Hematopoietic multipotent progenitor cell treated with erythropoietin and hydrocortisone succinate and interleukin-3 and kit ligand, for 15 days (in vitro differentiated cells): ENCODE data around the gene TIGIT.

Source experiments
- DNase-seq: peaks from one replicate; pipeline ENCODE4 v3.0.0-alpha.2; 2015; ENCODE audit warnings: low spot score

The TIGIT gene

DNA sequence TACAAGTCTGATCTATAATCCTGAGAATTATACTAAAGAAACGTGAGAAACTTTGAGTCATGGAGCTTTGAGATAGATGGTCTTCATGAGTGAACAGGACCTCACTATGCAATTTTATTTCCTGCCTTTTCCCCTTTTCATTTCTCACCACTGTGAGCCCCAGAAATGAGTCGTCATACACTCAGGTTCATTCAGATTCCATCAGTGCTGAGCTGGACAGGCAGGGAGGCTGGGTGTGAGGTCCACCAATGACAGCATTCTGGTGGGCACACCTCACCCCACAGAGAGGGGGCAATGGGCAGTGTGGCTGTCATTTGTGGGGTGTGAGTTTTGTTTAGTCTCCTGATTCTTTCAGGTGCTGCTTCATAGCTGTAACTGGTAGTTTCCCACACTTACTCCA is 16.9 kb downstream of the TIGIT start:
- no peak for DNase-seq

DNA sequence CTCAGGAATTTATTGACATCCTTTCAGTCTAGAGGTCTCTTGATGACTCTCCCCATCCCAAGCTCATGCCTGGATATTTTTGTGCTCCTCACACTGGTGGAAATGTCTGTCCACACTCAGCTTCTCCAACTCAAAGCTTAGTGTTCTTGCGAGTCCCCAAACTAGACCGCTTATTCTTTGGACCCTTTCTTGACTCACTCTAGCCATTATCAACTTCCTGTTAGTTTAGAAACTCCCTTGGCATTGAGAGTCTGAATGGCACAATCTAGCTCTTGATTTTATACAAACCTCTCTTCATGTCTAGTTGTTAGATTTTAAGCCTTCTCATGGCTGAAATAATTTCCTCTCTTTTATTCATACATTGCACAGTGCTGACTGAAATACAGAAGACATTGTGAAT is 19.6 kb downstream of the TIGIT start:
- no peak for DNase-seq

DNA sequence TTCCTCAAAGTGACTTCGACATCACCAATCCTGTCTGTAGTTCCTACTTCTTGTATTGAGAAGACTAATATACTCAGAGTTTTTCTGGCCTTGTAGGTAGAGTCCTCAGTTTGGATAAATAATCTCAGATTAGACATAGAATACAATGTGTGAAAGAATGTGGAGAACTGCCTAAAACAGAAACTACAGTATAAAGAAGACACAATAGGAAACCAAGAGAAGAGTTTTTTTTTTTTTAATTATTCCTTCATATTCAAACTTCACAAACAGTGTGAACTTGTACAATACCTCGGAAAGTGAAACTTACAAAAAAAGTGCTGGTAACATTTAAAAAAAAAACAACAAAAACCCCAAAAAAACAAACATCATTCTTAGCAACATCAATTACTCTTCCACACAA is 20.5 kb downstream of the TIGIT start:
- DNase-seq: no peak

DNA sequence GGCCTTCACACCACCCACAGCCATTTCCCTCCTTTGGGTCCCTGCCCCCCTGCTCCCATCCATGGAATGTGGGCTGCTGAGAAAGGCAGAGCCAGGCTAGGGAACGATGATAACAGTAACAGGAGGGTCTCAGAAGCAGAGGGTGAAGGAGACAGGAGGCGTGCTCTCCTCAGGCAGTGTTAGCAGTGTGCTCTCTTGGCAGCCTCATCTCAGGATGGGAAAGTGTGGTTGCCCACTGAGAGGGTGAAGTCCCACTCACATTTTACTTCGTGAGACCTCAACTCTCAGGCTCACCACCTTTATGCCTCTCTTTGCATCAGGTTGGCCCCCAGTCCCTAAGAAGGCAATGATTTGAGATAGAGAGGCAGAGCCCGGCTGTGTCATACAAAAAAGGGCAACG is 24.5 kb downstream of the TIGIT start:
- no peak for DNase-seq

DNA sequence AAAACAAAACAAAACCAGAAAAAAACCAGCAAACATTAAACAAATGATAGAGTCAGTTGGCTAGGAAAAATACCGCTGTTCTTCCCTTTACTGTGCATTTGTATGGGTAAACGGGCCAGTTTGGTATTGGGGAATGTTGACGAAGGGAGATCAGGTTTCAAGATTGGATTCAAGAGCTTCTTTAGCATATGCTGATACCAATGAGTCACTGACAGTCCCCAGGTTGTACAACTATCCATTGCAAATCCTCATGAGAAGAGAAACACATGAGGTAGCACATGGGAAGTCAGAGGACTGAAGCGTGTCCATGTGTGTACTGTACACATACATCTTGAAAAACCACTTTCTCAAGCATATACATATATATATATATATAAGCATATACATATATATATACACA is 25.6 kb downstream of the TIGIT start:
- DNase-seq: no peak

DNA sequence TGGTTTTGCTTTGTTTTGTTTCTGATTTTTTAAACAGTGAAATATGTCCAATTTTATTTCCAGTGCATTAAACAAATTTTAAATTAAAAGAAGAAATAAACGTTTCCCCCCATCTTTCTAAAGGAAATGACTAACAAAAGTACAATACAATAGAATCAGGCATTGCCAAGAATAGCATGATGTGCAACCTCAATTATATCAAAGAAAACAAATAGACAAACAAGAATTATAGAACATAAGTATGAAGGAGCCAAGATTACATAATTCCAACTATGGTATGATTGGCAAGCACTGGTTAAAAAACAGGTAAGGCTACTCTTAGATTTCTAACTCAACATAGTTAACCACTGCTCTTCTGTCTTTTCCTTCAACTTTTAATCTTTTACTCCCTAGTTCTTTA is 26.4 kb downstream of the TIGIT start:
- no peak for DNase-seq

DNA sequence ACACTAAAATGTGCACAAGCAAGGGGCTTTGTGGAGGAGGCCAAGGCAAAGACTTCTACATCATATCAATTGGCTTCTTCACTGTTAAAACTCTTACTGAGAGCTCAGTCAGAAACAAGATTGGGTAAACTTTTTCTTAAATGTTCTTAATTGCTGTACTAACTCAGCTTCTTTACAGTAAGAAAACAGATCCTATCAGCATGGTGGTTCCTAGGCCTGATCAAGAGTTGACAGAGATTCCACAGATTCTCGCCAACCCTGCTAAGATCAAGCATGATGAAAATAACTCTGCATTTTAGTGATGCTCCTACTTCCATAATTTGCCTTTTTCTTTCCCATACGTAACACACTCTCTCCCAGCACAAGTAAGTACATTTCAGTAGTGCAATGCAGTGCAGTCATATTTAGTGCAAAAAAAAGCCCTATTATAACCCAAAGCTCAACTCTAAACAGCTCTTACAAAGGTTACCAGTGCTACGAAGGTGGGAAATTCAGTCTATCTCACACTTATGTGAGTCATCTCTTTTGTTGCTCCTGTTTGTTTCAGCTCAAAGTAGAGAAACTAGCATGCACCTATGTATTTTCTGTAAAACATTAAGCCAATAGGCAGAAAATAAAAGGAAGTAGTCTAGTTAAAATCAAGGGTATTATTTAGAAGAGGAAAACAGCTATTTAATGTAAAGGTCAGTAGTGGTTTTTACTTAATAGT is 29.9 kb downstream of the TIGIT start:
- DNase-seq: no peak

DNA sequence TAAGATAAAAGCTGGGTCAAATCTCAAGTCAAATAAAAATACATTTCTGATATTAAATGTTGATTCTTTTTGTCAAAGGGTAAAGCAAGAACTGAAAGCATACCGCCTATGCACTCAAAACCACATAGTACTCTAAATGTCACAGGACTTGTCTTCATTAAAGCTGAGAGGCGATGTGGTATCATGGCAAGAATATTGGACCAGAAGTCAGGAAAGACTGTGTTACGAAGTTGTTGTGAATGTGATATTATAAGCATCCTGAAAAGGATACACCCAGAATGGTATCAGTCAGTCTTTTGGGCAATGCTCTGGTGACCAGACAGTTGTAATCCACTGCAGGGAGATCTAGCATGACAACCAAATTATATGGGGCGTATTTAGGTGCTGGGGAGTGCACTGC is 33.8 kb downstream of the TIGIT start:
- DNase-seq: no peak

DNA sequence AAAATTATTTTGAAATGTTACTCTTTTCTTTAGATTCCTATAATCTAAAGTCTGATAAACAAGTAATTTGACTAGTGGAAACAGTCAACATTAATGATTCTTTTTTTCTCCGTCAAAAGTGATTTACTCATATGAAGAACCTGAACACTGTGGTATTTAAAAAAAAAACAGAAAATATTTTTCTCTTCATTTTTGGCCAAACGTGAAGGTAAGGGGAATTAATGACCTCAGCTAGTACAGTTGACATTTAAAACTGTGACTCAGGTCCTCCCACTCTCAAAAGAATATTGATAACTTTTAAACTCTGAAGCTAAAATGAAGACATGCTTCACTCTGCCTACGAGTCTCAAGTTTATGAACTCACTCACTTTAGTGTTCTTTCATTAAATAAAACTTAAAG is 34.5 kb downstream of the TIGIT start:
- no peak for DNase-seq

DNA sequence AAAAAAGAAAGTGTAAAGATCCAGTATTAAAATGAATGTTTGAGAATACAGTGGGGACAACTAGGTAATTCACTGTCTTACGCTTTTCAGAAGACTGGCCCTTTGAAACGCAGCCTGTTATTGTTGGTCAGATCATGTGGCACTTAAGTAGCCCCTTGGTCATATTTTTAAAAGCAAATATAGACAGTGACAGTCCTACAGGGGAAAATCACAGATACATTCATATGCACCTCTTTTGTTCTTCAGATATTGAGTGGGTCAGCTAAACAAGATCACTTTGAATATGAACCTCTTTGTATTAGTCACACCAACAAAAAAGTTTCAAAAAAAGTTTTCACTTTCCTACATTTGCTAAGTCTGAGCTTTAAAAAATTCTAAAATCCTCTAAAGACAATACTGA is 36.0 kb downstream of the TIGIT start:
- no peak for DNase-seq

DNA sequence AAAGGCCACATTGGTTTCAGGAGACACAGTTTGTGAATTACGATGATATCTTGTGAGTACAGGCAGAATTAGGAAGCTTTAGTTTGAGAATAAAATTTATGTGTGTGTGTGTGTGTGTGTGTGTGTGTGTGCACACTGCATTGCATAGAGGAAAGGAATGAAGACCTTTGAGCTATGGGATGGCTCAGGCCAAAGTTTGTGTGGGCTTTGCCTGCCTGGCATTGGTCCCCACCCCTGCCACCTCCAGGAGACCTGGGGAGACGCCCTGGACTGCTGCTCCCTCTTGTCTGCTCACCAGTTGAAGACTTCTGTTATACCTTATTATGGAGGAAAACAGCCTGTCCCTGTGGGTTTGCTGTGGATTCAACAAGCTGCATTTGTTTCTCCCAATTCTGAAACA is 37.2 kb downstream of the TIGIT start:
- DNase-seq: no peak

DNA sequence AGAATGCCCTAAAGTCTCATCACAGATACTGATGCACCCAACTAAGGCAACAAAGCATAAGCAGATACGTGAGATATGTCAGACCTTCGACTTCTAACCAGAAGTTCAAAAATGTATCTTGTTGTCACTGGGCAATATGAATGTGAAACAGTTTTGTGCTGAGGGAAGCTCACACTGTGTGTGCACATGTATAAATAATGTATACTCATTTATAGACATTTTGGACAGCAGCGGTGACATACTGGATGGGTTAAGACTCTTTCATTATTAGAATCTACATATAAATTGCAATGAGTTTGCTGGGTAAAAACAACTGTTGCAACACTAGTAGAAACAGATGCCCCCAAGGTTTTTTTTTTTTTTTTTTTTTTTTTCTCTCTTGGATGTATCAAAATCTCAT is 37.9 kb downstream of the TIGIT start:
- DNase-seq: no peak

DNA sequence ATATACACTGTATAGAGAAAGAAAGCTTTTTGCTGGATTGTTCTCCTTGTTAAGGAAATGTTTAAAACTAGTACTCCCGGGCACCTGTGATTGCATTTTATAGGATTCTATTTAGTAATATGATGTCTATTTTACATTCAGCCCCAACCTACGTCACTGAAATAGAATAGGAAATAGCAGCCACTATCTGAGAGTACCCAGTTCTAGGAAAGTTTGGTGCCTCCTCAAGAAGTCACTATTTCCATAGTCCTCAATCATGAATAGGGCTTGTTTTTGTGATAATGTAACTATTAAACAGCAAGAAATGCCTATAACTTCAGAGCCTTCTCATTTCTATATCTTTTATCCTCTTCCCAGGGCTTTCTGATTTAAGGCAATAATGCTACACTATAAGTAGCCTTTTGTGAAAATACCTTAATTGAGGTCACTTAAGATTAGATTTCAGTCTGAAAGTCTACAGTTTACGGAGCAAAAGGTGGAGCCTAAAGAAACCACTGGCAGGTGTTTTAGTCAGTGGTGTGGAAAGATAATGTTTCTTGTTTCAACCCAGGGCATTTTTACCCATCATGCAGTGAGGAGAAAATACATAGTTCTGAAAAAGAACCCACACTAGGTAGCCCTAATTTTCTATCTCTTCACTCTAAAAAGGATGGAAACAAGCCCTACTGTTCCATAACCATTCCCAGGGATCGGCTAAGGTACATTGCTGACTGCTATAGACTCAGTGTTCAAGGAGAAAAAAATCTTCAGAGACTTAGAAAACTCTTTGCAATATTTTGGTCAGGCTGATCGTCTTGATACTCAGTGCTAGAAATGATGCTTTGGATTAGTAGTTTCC is 38.7 kb downstream of the TIGIT start:
- no peak for DNase-seq

DNA sequence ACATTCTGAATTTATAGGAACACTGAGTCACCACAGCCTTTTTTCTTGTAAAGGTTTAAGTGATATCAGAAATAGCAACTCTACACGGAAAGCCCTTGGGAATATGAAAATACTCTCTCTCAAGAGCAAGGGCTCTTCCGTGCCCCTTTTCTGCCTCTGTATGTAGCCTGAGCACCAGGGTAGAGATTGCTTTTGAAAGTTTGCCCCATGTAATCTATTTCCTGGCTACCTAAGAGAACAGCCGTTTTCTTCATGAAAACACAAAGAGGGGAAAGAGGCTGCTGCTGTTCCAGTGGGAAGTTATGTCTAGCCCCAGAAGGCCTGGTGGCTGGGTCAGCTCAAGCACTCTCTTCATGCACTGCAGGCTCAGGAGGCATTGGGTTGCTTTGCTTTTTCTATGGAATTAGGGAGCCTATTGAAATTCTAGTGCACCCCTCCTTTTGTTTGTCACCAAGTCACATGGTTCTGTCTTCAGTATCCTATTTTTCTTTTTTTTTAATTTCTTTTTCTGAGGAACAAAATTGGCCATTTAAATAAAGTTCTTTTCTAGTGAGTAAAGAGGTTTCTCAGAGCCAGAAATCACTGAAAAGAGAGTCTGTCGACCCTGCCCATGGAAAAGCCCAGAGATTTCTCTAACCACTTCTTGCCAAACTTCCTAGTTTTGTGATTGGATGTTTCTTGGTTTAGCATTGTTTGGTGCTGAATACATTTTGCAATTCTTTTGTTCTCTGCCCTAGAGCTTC is 39.5 kb downstream of the TIGIT start:
- DNase-seq: no peak

DNA sequence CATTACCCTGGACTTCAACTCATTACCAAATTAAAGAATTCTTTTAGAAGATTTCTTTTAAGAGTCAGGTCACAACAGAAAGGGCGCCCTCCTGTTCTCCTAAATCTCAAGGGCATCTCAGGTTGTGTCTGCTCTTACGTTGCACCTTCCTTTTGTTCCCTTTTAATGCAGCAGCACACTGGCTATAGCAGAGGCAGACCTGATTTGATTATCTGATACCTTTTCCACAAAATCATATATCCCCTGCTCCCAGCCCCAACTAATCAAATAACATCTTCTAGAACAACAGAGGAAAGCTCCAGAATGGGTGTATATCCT is 40.1 kb downstream of the TIGIT start:
- DNase-seq: no peak

DNA sequence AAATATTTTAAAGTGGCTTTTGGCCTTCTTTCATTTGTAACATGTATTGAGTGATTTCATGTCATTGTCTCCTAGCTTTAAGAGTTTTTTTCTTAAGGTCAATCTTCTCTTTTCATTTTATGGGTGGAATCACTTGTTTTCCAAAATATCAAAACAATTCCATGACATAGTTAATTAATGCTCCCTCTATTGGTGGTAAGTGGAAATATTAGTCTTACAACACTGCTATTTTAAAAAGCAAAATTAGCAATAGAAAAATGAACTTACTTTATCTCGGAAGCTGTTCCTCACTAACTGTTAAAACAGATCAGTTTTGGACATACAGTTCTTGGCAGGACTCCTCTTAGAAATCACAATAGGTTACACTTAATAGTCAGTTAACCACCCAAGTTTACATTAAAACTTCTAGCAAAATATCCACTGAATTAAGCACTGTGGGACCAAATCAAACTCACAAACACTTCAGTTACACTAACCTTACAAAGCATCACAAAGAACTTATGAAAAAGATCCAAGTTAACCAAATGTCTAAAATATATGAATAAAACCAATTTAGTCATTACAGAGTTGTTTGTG is 42.4 kb downstream of the TIGIT start:
- DNase-seq: no peak

DNA sequence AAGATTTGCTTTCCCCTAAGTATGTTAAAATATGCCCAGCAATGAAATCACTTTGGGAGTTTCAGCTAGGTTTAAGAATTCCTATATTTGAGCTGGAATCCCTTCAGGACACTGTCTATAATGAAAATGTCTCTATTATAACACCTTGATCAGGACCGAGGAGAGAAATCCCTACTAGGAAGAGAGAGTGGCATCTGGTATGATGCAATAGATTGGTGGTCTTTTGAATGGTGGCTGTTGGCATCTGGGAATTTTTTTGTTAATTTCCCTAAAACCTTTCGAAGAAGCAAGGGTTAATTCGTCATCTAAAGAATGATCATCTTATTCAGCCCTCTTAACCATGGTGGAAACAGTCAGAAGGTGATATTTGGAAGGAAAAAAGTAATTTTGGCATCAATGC is 43.0 kb downstream of the TIGIT start:
- no peak for DNase-seq

DNA sequence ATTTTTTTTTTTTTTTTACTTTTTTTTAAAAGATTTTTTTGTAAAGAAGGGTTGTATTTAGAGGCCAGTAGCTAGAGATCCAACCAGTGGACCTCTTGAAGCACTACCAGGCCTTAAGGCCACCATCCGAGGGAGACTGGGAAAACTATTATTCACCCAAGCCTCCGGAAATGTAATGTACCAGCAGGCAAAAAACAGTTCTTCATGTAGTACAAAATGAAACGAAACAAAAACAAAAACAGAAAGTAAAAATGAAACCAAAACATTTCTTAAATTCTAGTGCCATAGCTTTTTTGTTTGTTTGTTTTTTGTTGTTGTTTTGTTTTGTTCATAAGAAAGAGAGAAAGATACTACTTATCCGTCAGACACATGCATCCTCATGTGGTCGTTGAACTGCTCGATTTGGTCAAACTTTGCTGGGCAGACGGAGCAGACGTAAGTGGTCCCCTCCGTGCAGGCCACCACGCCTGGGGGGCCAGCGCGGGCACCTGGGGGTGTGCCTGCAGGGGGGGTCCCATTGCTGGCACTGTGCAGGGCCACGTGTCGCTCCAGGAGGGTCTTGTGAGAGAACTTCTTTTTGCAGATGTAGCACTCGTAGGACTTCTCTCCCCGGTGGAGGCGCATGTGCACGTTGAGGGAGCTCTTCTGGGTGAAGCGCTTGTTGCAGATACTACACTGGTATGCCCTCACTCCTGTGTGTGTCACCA is 45.0 kb downstream of the TIGIT start:
- no peak for DNase-seq

DNA sequence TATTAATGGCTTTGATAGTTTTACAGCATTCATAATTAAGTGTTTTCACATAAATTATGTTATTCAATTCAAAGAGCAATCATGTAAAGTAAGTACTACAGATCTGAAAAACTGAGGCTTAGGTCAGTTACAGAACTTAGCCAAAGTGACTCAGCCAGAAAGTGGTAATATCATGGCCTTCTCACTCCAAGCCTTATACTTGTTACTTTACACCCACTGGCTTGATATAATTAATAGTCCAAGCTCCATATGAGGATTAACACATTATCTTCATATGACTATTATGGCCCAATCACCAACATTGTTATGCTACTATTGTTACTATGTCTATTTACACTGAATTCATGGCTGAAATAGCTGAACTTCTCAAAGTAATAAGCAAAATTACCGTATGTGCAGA is 50.7 kb downstream of the TIGIT start:
- no peak for DNase-seq

DNA sequence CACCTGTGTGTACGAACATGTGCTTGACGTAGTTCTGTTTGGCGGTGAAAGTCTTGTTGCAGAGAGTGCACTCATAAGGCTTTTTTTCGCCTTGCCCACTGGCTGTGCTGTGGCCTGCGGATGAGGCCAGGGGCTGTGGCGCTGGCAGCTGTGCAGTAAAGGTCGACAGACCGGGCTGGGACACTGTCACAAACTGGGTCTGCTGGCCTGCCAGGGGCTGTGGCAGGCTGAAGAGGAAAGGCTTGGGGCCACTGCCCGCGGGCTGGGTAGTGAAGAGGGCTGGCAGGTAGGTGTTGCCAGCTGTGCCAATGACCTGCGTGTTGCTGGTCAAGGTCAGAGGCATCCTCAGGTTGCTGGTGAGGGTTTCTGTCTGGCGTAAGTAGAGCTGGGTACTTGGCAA is 56.4 kb downstream of the TIGIT start:
- DNase-seq: no peak

DNA sequence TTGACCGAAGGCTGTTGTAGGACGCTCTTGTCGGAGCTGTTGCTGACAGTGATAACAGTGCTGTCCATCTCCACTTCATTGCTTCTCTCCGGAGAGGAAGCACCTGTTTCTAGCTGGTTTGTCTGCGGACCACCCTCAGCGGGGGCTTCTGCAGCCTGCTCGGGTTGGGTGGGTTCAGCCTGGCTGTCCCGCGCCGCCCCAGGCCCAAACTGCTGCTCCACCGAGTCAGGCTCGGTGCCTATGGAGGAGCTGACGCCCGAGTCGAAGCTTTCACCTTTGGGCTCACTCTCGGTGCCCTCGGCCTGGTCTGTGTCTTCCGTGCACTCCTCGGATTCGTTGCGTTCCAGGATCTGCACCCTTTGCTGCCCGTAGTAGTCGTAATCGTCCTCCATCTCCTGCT is 56.9 kb downstream of the TIGIT start:
- no peak for DNase-seq

DNA sequence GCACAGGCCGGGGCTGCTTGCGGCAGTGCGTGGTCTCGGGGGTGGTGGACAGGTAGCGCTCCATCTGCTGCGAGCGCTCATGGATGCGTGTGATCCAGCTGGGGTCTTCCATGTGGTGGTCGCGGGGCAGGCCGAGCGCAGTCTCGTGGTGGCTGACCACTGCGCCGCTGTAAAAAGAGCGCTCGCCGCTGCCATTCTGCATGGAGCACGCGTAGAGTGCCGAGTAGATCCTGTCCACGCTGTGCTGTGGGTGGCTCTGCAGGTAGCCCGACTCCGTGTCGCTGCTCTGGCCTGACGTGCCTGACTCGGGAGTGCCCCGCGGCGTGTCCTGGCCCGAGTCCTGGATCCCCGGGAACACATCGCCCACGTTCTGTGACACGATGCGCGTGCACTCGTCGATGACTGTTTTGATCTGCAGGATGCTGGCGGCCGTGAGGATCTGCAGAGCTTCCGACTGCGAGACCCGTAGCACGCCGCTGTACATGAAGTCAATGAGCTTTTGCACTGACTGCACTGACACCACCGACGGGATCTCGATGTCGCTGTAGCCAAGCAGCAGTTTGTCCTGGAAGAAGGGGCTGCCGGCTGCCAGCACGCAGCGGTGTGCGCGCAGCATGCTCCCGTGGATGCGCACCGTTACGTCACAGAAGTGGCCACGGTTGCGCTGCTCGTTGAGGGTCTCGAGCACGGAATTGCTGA is 57.4 kb downstream of the TIGIT start:
- DNase-seq: no peak
